ENCODE data around the gene NDUFAB1.

- TF ChIP-seq CTCF (IDR thresholded peaks at IDR 0.05; ENCODE audit: poor library complexity) (no peak), EZH2phosphoT487 (IDR thresholded peaks at IDR 0.05; ENCODE audit: low read depth, severe bottlenecking, unreplicated experiment) (no peak)
Observed at GRCh38 chr16:23549938-23550337, 46.2 kb downstream of the NDUFAB1 start.

Data from hepatocyte (in vitro differentiated cells).